A549 (cell line): ENCODE data around the gene FAM163A. TPM values are rescaled to one million over a fixed set of nuclear protein-coding genes. Genes with fewer than 3 reads are reported as not detected.
A peak's percentile ranks its signal among the peaks of the same experiment; 100 is the strongest.

Source experiments
- ATAC-seq, 2 experiments: fragments of 200-7000 bp in 1 of 2; fragments of >200 bp in 1 of 2; cut with Nextera tagmentation in 1 of 2; cut with Tn5 transposase in 1 of 2; 3 replicates each; pipeline versions ENCODE4 v1.8.0 to v1.9.1; 2018 to 2020; ENCODE audit warnings: mild to moderate bottlenecking in 1 of 2, moderate library complexity in 1 of 2
- CTCF ChIA-PET: fragments of 300-600 bp; sonication (Branson Sonifier 250); formaldehyde crosslinking; extraction: SDS; loops from one replicate; lab custom pipeline; 2021; ENCODE audit warnings: antibody characterized with exemption, inconsistent platforms; lab: Yijun Ruan, JAX
- POLR2A ChIA-PET: fragments of 350-600 bp; formaldehyde crosslinking; extraction: SDS; loops from one replicate; lab custom pipeline; 2021; ENCODE audit warnings: antibody characterized with exemption, inconsistent platforms; lab: Yijun Ruan, JAX
- DNase-seq, 2 experiments: peaks; one replicate each; pipeline versions ENCODE4 v3.0.0 to v3.0.0-alpha.2; 2011 to 2016; ENCODE audit warnings: low read depth in 1 of 2, low spot score in 1 of 2
- FAIRE-seq: peaks from 2 replicates; lab custom pipeline; 2011; peaks lifted over from hg19 to GRCh38; lab: Jason Lieb, UNC
- H3K27ac ChIP-seq, 2 experiments: fragments of >200 bp; sonication (Bioruptor Twin); formaldehyde crosslinking; 3 replicates each; pipeline ENCODE4 v1.5.1; 2016 to 2017
- H3K4me1 ChIP-seq: fragments of >200 bp; sonication (Bioruptor Twin); formaldehyde crosslinking; 3 replicates; pipeline ENCODE4 v1.6.1; 2016
- H3K4me2 ChIP-seq: fragments of >200 bp; sonication (Bioruptor Twin); formaldehyde crosslinking; 3 replicates; pipeline ENCODE4 v1.6.1; 2016
- H3K4me3 ChIP-seq: fragments of >200 bp; sonication (Bioruptor Twin); formaldehyde crosslinking; 3 replicates; pipeline ENCODE4 v1.5.1; 2016
- H3K9me3 ChIP-seq: fragments of >200 bp; sonication (Bioruptor Twin); formaldehyde crosslinking; 3 replicates; pipeline ENCODE4 v1.6.1; 2016
- BHLHE40 ChIP-seq: IDR thresholded peaks from 2 replicates; pipeline ENCODE4 v1.6.1; 2012; ENCODE audit warnings: low read depth, low read length, inconsistent platforms
- CEBPB ChIP-seq, 2 experiments: fragments of >200 bp in 1 of 2; sonication (Bioruptor Twin) in 1 of 2; formaldehyde crosslinking in 1 of 2; IDR thresholded peaks; 2 replicates each; pipeline ENCODE4 v1.6.1; 2012 to 2016
- FOSB ChIP-seq: fragments of 250-450 bp; sonication (Bioruptor Pico); IDR thresholded peaks from 2 replicates; pipeline ENCODE4 v1.5.0; 2020; ENCODE audit warnings: mild to moderate bottlenecking, moderate library complexity
- FOSL2 ChIP-seq, 2 experiments: fragments of 450-650 bp in 1 of 2; fragments of >200 bp in 1 of 2; sonication (Bioruptor Twin) in 1 of 2; formaldehyde crosslinking; IDR thresholded peaks; 2 replicates each; pipeline versions ENCODE4 v1.5.0 to v1.6.1; 2016 to 2020; ENCODE audit warnings: mild to moderate bottlenecking in 1 of 2, moderate library complexity in 1 of 2
- FOXS1 ChIP-seq: fragments of 250-450 bp; sonication (Bioruptor Pico); IDR thresholded peaks from 2 replicates; pipeline ENCODE4 v1.5.0; 2020; ENCODE audit warnings: mild to moderate bottlenecking, moderate library complexity
- GATA3 ChIP-seq: IDR thresholded peaks from 2 replicates; pipeline ENCODE4 v1.6.1; 2012; ENCODE audit warnings: borderline replicate concordance
- HEYL ChIP-seq: fragments of 250-450 bp; sonication (Bioruptor Pico); IDR thresholded peaks from 2 replicates; pipeline ENCODE4 v1.8.0; 2021; ENCODE audit warnings: mild to moderate bottlenecking, moderate library complexity
- JUN ChIP-seq, 2 experiments: fragments of >200 bp; sonication (Bioruptor Twin); formaldehyde crosslinking; IDR thresholded peaks; 2 replicates in 1 of 2; 3 replicates in 1 of 2; pipeline ENCODE4 v1.6.1; 2016 to 2017
- JUNB ChIP-seq: fragments of >200 bp; sonication (Bioruptor Twin); formaldehyde crosslinking; IDR thresholded peaks from 2 replicates; pipeline ENCODE4 v1.6.1; 2016
- MAZ ChIP-seq: fragments of 150-350 bp; IDR thresholded peaks from 2 replicates; pipeline ENCODE4 v1.6.1; 2014; ENCODE audit warnings: antibody characterized with exemption, low read depth, low read length, borderline replicate concordance
- POLR2A ChIP-seq: IDR thresholded peaks from 2 replicates; pipeline ENCODE4 v1.6.1; 2012; ENCODE audit warnings: mild to moderate bottlenecking, low read length
- RCOR1 ChIP-seq: fragments of 150-350 bp; IDR thresholded peaks from 2 replicates; pipeline ENCODE4 v1.6.1; 2014; ENCODE audit warnings: antibody characterized with exemption, low read length, low read depth
- RNF2 ChIP-seq: fragments of 200-600 bp; sonication (generic); IDR thresholded peaks from 2 replicates; pipeline ENCODE4 v1.6.1; 2016; ENCODE audit warnings: low read depth, mild to moderate bottlenecking, antibody characterized with exemption, moderate library complexity, borderline replicate concordance
- SMC3 ChIP-seq: fragments of >200 bp; sonication (Bioruptor Twin); formaldehyde crosslinking; IDR thresholded peaks from 3 replicates; pipeline ENCODE4 v1.6.1; 2018; ENCODE audit warnings: inconsistent platforms
- WGBS: methylation state at CpG from one replicate; pipeline ENCODE4 v1.1.6; 2017; ENCODE audit errors: missing lambda C conversion rate; 5-methylcytosine and 5-hydroxymethylcytosine counted together
- polyA plus RNA-seq, 4 experiments: library from polyadenylated mRNA; depleted of rRNA in 3 of 4; stranded (reverse); fragments of >200 nt; fragmentation: RNase III in 1 of 4; extraction: RNeasy Plus Mini Kit Qiagen cat#74134 plus additional on column Dnase treatment in 1 of 4; gene quantifications; 2 replicates in 3 of 4; 3 replicates in 1 of 4; pipeline ENCODE4 v1.2.3, GENCODE V29; 2011 to 2017
- TF ChIP-seq, protein P1 (sequence below): IDR thresholded peaks from 2 replicates; pipeline ENCODE4 v1.6.1; 2012
- TF ChIP-seq, protein P2 (sequence below): fragments of 200-600 bp; sonication (generic); IDR thresholded peaks from 2 replicates; pipeline ENCODE4 v1.6.1; 2016; ENCODE audit warnings: antibody characterized with exemption, mild to moderate bottlenecking, moderate library complexity
- TF ChIP-seq, protein P3 (sequence below): fragments of 250-450 bp; sonication (Bioruptor Pico); IDR thresholded peaks from 2 replicates; pipeline ENCODE4 v1.5.0; 2021; ENCODE audit warnings: mild to moderate bottlenecking, moderate library complexity, borderline replicate concordance
- TF ChIP-seq, protein P4 (sequence below): fragments of >200 bp; sonication (Bioruptor Twin); formaldehyde crosslinking; IDR thresholded peaks from 3 replicates; pipeline ENCODE4 v1.6.1; 2016

The FAM163A gene
- polyA plus RNA-seq, 2 of the 4 experiments (the other 2 are of a cell fraction) = not detected

DNA sequence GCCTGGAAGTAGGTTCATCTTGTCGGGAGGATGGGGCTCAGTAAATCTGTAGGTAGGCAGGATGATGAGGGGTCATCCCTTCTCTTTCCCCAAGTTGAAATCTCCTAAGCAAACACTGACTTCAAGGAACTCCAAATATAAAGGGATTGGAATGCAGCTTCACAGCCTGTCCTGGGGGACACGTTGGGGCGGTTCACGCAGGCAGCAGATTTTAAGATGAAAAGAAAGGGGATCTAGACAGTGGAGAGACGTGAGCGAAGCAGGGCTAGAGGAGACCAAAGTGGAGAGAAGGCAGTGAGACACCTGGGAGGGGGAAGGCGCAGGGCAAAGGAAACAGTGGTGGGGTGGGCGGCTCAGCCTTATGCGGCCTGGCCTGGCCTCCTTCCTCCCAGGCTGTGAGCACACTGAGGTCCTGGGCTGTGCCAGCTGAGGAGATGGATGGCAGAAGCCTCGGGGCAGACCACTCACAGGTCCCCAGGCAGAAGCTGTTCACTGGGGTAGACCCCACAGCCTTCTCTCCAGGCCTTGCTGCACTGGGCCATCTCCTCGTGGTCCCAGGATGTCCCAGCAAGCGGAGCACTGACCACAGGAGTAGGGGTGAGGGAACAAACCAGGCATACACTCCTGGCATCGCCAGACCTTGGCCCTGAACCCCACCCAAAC is 82.8 kb downstream of the FAM163A start:
- ChIA-PET POLR2A (no interaction called here), CTCF (interaction anchor here (1.2 to 5.1 kb wide), 3 partner anchors 11 to 16 kb away, joined by 5 to 27 read pairs (median 14); no protein-coding TSS in a partner anchor)
- H3K4me2 ChIP-seq = no peak overlapping the region
- DNase-seq (no peak), ATAC-seq (peak in 1 of 2 experiments; percentile 25; a peak in 3 of 6 replicates), FAIRE-seq (no peak)
- H3K9me3 ChIP-seq = no peaks in the 10 kb centered on the region
- TF ChIP-seq, protein P1, sequence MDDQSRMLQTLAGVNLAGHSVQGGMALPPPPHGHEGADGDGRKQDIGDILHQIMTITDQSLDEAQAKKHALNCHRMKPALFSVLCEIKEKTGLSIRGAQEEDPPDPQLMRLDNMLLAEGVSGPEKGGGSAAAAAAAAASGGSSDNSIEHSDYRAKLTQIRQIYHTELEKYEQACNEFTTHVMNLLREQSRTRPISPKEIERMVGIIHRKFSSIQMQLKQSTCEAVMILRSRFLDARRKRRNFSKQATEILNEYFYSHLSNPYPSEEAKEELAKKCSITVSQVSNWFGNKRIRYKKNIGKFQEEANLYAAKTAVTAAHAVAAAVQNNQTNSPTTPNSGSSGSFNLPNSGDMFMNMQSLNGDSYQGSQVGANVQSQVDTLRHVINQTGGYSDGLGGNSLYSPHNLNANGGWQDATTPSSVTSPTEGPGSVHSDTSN = no peak
- no peak for TF ChIP-seq RCOR1
- no peak for TF ChIP-seq FOSB (CRISPR knock-in tag)
- TF ChIP-seq FOSL2 (IDR thresholded peaks at IDR 0.05) = no peak
- TF ChIP-seq FOSL2 (CRISPR knock-in tag; IDR thresholded peaks at IDR 0.05) = no peak
- TF ChIP-seq, protein P2, sequence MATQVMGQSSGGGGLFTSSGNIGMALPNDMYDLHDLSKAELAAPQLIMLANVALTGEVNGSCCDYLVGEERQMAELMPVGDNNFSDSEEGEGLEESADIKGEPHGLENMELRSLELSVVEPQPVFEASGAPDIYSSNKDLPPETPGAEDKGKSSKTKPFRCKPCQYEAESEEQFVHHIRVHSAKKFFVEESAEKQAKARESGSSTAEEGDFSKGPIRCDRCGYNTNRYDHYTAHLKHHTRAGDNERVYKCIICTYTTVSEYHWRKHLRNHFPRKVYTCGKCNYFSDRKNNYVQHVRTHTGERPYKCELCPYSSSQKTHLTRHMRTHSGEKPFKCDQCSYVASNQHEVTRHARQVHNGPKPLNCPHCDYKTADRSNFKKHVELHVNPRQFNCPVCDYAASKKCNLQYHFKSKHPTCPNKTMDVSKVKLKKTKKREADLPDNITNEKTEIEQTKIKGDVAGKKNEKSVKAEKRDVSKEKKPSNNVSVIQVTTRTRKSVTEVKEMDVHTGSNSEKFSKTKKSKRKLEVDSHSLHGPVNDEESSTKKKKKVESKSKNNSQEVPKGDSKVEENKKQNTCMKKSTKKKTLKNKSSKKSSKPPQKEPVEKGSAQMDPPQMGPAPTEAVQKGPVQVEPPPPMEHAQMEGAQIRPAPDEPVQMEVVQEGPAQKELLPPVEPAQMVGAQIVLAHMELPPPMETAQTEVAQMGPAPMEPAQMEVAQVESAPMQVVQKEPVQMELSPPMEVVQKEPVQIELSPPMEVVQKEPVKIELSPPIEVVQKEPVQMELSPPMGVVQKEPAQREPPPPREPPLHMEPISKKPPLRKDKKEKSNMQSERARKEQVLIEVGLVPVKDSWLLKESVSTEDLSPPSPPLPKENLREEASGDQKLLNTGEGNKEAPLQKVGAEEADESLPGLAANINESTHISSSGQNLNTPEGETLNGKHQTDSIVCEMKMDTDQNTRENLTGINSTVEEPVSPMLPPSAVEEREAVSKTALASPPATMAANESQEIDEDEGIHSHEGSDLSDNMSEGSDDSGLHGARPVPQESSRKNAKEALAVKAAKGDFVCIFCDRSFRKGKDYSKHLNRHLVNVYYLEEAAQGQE = no peak
- TF ChIP-seq JUN (IDR thresholded peaks at IDR 0.05) = no peak
- H3K4me1 ChIP-seq = no peaks in the 10 kb centered on the region
- WGBS = 76% methylated on average over 13 of the region's 13 CpGs
- H3K4me3 ChIP-seq = no peak overlapping the region
- H3K27ac ChIP-seq = no peak overlapping the region

DNA sequence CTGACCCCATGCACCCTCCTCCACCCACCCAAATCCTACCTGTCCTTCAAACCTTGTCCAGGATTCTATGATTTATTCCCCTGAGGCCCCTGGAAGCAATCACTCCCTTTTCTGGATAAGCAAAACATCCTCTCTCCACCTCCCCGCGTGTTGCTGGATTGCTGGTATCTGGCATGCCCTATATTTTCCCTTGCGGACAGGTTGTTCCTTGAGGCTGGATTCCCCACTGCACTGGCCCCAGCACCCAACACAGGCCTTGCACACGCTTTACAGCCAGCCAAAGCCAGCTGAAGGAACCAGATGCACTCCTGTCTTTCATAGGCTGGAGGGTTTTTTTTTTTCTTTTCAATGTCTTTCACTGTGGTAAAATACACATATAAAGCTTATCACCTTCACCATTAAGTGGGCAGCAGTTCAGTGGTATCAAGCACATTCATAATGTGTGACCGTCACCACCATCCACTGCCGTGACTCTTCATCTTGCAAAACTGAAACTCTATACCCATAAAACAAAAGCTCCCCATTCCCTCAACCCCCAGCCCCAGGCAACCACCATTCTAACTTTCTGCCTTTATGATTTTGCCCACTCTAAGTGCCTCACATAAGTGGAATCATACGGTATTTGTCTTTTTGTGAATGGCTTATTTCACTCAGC is 83.7 kb downstream of the FAM163A start:
- DNase-seq (no peak), ATAC-seq (no peak)
- no peak overlapping the region for H3K4me2 ChIP-seq
- ChIA-PET POLR2A (no interaction called here), CTCF (interaction anchor here (3.6 to 5.1 kb wide), 2 partner anchors 12 to 16 kb away, joined by 14 to 27 read pairs; no protein-coding TSS in a partner anchor)
- TF ChIP-seq POLR2A (no peak), SMC3 (no peak), CEBPB (IDR thresholded peaks at IDR 0.05) (no peak), MAZ (no peak), HEYL (CRISPR knock-in tag) (no peak), RCOR1 (no peak), JUNB (no peak), RNF2 (no peak), BHLHE40 (no peak), FOXS1 (CRISPR knock-in tag) (no peak), GATA3 (no peak)
- TF ChIP-seq, protein P3, sequence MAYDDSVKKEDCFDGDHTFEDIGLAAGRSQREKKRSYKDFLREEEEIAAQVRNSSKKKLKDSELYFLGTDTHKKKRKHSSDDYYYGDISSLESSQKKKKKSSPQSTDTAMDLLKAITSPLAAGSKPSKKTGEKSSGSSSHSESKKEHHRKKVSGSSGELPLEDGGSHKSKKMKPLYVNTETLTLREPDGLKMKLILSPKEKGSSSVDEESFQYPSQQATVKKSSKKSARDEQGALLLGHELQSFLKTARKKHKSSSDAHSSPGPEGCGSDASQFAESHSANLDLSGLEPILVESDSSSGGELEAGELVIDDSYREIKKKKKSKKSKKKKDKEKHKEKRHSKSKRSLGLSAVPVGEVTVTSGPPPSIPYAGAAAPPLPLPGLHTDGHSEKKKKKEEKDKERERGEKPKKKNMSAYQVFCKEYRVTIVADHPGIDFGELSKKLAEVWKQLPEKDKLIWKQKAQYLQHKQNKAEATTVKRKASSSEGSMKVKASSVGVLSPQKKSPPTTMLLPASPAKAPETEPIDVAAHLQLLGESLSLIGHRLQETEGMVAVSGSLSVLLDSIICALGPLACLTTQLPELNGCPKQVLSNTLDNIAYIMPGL (CRISPR knock-in tag) = no peak
- TF ChIP-seq, protein P4, sequence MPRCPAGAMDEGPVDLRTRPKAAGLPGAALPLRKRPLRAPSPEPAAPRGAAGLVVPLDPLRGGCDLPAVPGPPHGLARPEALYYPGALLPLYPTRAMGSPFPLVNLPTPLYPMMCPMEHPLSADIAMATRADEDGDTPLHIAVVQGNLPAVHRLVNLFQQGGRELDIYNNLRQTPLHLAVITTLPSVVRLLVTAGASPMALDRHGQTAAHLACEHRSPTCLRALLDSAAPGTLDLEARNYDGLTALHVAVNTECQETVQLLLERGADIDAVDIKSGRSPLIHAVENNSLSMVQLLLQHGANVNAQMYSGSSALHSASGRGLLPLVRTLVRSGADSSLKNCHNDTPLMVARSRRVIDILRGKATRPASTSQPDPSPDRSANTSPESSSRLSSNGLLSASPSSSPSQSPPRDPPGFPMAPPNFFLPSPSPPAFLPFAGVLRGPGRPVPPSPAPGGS = no peak
- TF ChIP-seq, all 56 proteins: peak for 0
- Histone ChIP-seq H3K4me3 (no peak overlapping the region), H3K27ac (no peak overlapping the region), H3K4me1 (no peaks in the 10 kb centered on the region), H3K9me3 (no peaks in the 10 kb centered on the region)
- no peak for FAIRE-seq
- WGBS = 72% methylated on average over 7 of the region's 7 CpGs
